Loucy (cell line): ENCODE measurements around the gene TMEM187.

ENCODE experiments used
- H2AFZ ChIP-seq: fragments of 200-600 bp; sonication (generic); 2 replicates; pipeline ENCODE4 v1.6.0; 2016; ENCODE audit warnings: antibody characterized with exemption, mild to moderate bottlenecking, low read length, moderate library complexity
- H3F3A ChIP-seq: fragments of 200-600 bp; 2 replicates; pipeline ENCODE4 v1.6.0; 2016; ENCODE audit warnings: antibody characterized with exemption, low read depth, mild to moderate bottlenecking
- H3K27me3 ChIP-seq: fragments of 200-600 bp; sonication (generic); 2 replicates; pipeline ENCODE4 v1.6.1; 2014; ENCODE audit warnings: low read length, mild to moderate bottlenecking; ENCODE audit not compliant: insufficient read depth, poor library complexity, severe bottlenecking
- H3K36me3 ChIP-seq: fragments of 200-600 bp; sonication (generic); 2 replicates; pipeline ENCODE4 v1.6.1; 2016; ENCODE audit warnings: low read length; ENCODE audit not compliant: insufficient read depth
- H3K4me1 ChIP-seq: fragments of 200-600 bp; sonication (generic); 2 replicates; pipeline ENCODE4 v1.5.1; 2014; ENCODE audit warnings: low read length, mild to moderate bottlenecking; ENCODE audit not compliant: insufficient read depth, poor library complexity, severe bottlenecking
- H3K4me2 ChIP-seq: fragments of 200-600 bp; sonication (generic); 2 replicates; pipeline ENCODE4 v1.6.0; 2014; ENCODE audit warnings: antibody characterized with exemption, low read length, low read depth, mild to moderate bottlenecking; ENCODE audit not compliant: poor library complexity, severe bottlenecking
- H3K4me3 ChIP-seq: fragments of 200-600 bp; sonication (generic); 2 replicates; pipeline ENCODE4 v1.5.1; 2014; ENCODE audit warnings: low read length, mild to moderate bottlenecking, mixed read lengths; ENCODE audit not compliant: poor library complexity, severe bottlenecking
- H3K79me2 ChIP-seq: fragments of 200-600 bp; sonication (generic); 2 replicates; pipeline ENCODE4 v1.6.1; 2014; ENCODE audit warnings: low read length; ENCODE audit not compliant: insufficient read depth
- H3K9ac ChIP-seq: fragments of 200-600 bp; sonication (generic); 2 replicates; pipeline ENCODE4 v1.6.0; 2014; ENCODE audit warnings: mild to moderate bottlenecking, low read depth, low read length, moderate library complexity; ENCODE audit not compliant: poor library complexity, severe bottlenecking
- H3K9me2 ChIP-seq: fragments of 200-600 bp; sonication (generic); replicated peaks from 2 replicates; pipeline ENCODE4 v1.6.1; 2016; ENCODE audit warnings: low read depth, low read length, mixed read lengths
- H3K9me3 ChIP-seq: fragments of 200-600 bp; sonication (generic); 2 replicates; pipeline ENCODE4 v1.6.1; 2014; ENCODE audit warnings: mild to moderate bottlenecking, antibody characterized with exemption, low read length, low read depth; ENCODE audit not compliant: insufficient read depth
- H4K20me1 ChIP-seq: fragments of 200-600 bp; sonication (generic); 2 replicates; pipeline ENCODE4 v1.6.0; 2014; ENCODE audit warnings: antibody characterized with exemption, low read length, mild to moderate bottlenecking; ENCODE audit not compliant: insufficient read depth, poor library complexity, severe bottlenecking
- EZH2phosphoT487 ChIP-seq: fragments of 200-600 bp; IDR thresholded peaks from 2 replicates; pipeline ENCODE4 v1.6.1; 2018; ENCODE audit warnings: antibody characterized with exemption, mild to moderate bottlenecking, moderate library complexity, borderline replicate concordance
- TF ChIP-seq, protein P1 (sequence below): fragments of 200-600 bp; sonication (generic); conservative IDR thresholded peaks from 2 replicates; pipeline ENCODE4 v1.5.1; 2014; ENCODE audit warnings: mild to moderate bottlenecking, antibody characterized with exemption, low read length

TMEM187 gene, protein sequence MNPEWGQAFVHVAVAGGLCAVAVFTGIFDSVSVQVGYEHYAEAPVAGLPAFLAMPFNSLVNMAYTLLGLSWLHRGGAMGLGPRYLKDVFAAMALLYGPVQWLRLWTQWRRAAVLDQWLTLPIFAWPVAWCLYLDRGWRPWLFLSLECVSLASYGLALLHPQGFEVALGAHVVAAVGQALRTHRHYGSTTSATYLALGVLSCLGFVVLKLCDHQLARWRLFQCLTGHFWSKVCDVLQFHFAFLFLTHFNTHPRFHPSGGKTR

DNA sequence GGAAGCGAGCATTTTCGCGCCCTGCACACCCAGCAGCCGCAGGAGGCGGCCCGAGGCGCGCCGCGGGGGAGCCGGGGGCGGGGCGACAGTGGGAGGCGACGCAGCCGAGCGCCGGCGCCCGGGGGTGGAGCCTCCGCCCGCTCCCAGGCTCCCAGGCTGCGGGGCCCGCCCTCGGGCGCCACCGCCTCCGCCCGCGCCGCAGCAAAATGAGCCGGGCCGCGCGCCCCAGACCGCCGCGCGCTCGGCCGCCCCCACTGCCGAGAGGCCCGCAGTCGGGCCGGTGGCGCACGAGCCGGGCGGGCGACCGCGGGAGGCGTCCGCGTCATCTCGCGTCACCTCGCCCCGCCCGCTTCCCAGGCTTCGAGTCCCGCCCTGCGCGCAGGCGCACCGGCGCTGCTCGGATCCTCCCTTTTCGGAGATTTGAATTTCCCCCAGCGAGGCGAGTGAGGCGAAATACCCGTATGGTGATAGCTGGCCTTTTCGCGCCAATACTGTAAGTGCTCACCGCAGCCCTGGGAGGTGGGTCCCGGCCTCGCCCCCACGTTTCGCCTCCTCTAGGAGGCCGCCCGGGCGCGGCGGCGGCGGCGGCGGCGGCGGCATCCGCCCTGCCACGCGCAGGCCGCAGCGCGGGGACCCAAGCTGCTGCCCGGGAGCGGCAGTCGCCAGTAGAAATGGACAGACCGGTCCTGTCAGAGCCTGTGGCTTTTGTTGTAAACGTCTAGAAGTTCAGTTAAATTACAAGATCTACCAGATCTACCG is at the start of gene TMEM187:
Gene TMEM187, plus strand, starts transcription at position 387 of the 759 bp plus-strand sequence. CDS start 9,309 bp downstream, outside the sequence.
- Histone ChIP-seq H3K79me2 (peaks cover 62% of the 10 kb centered on the region), H3K4me2 (peak within 1 kb of the TSS; percentile 98), H4K20me1 (peaks cover 27% of the 10 kb centered on the region)

DNA sequence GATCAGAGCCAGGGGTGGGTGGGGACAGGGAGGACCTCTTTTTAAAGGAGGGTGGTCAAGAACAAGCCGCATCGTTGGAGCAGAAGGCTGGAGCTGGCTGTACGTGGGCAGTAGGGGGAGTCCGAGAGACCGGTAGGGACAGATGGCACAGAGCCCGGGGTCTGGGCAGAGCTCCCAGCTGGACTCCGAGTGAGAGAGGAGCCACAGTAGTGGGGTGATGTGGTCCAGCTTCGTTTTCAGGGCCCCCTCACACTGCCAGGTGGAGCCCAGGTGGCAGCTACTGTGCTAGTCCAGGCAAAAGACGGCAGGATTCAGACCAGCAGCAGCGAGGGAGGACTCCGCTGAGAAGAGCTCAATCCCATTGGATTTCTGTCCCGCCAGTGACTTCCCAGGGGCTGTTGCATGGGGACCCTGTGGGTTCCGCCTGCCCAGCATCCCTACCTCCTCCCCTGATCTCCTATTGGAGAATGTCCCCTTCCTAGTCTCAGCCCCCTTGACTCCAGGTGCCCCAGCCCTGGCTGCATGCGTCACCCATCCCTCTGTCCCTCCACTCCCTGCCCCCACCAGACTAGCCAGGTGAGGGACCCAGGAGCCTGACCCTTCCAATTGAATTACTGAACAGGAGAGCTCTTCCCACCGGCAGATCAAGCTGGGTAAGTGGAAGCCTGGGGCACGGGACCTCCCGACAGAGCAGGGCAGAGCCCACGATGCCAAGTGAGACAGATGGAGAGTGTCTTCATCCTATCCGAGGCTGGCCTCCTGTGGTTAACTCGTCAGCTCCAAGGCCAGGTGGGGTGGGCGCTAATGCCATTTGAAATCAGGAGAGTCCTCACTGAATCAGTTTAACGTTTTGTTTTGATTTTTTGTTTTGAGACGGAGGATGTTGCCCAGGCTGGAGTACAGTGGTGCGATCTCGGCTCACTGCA is 49.4 kb upstream of the TMEM187 start:
- Histone ChIP-seq H3K79me2 (peaks cover 57% of the 10 kb centered on the region), H3K36me3 (peaks cover 7% of the 10 kb centered on the region; the same call in 1 of the 2 replicates), H3K4me3 (peak overlapping the region; percentile 98), H3K9me3 (no peaks in the 10 kb centered on the region), H3K27me3 (no peaks in the 10 kb centered on the region), H4K20me1 (peaks cover 14% of the 10 kb centered on the region), H3F3A (peaks cover 7% of the 10 kb centered on the region; the same call in 1 of the 2 replicates), H3K9me2 (no peaks in the 10 kb centered on the region), H3K4me1 (peaks cover 3% of the 10 kb centered on the region), H3K4me2 (peak overlapping the region; percentile 84), H3K9ac (peak overlapping the region; percentile 100), H2AFZ (no peak overlapping the region)
- no peak for TF ChIP-seq EZH2phosphoT487
- TF ChIP-seq, protein P1, sequence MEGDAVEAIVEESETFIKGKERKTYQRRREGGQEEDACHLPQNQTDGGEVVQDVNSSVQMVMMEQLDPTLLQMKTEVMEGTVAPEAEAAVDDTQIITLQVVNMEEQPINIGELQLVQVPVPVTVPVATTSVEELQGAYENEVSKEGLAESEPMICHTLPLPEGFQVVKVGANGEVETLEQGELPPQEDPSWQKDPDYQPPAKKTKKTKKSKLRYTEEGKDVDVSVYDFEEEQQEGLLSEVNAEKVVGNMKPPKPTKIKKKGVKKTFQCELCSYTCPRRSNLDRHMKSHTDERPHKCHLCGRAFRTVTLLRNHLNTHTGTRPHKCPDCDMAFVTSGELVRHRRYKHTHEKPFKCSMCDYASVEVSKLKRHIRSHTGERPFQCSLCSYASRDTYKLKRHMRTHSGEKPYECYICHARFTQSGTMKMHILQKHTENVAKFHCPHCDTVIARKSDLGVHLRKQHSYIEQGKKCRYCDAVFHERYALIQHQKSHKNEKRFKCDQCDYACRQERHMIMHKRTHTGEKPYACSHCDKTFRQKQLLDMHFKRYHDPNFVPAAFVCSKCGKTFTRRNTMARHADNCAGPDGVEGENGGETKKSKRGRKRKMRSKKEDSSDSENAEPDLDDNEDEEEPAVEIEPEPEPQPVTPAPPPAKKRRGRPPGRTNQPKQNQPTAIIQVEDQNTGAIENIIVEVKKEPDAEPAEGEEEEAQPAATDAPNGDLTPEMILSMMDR = peak; percentile 26

More for the DNA sequence above, at the start of gene TMEM187:
- Histone ChIP-seq H3K9me3 (no peaks in the 10 kb centered on the region), H3K9me2 (no peaks in the 10 kb centered on the region), H3F3A (peaks cover 10% of the 10 kb centered on the region; the same call in 1 of the 2 replicates), H3K9ac (peak within 1 kb of the TSS; percentile 100), H3K4me1 (peaks cover 21% of the 10 kb centered on the region), H3K27me3 (peaks cover 6% of the 10 kb centered on the region), H3K4me3 (peak within 1 kb of the TSS; percentile 97), H3K36me3 (no peaks in the 10 kb centered on the region; the same call in 1 of the 2 replicates), H2AFZ (no peak within 1 kb of the TSS)
- TF ChIP-seq, protein P1 = no peak
- no peak for TF ChIP-seq EZH2phosphoT487

DNA sequence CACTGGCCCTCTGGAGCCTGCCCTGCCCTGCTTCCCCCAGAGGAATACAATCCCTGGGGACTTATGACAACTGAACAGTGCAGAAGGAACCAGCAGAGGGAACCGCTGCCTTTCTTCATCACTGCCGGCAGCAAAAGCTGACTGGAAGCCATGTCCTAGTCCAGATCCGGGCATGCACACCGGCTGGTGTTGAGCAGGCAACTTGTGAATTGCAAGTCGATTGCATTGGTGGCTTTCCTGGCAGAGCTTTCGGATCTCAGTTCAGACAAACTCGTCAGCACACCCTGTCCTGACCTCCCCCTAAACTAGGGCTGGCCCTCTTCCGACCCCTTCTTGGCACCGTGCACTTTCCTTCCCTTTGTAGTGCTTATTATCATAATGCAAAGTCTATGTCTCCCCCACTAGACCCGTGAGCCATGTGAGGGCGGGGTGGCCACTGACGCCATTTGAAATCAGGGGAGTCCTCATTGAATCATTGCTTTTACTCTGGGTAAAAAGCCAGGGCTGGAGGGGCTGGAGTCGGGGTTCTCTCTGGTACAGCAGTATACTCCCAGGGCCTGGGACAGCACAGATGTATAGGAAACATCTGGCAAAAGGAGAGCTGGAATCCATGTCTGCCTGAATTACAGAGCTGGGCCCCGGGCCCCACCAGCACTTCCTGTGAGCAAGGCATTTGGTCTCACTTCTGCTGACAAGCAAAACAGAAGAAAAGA is 48.2 kb upstream of the TMEM187 start:
- H3K4me3 ChIP-seq = peak overlapping the region; percentile 98
- H3K79me2 ChIP-seq = peaks cover 61% of the 10 kb centered on the region
- no peaks in the 10 kb centered on the region for H3K9me3 ChIP-seq

More for the DNA sequence above, 48.2 kb upstream of the TMEM187 start:
- H4K20me1 ChIP-seq = peaks cover 14% of the 10 kb centered on the region
- peaks cover 8% of the 10 kb centered on the region for H3K4me1 ChIP-seq
- no peak overlapping the region for H2AFZ ChIP-seq
- H3K4me2 ChIP-seq = peak overlapping the region; percentile 84
- no peaks in the 10 kb centered on the region for H3K9me2 ChIP-seq
- TF ChIP-seq, protein P1 = peak; percentile 42; the same call in 1 of the 2 replicates
- no peak for TF ChIP-seq EZH2phosphoT487
- H3K9ac ChIP-seq = peak overlapping the region; percentile 100
- H3K27me3 ChIP-seq = no peaks in the 10 kb centered on the region
- no peaks in the 10 kb centered on the region for H3K36me3 ChIP-seq
- peaks cover 7% of the 10 kb centered on the region; the same call in 1 of the 2 replicates for H3F3A ChIP-seq
